Chondrocyte (in vitro differentiated cells): ENCODE measurements around the gene NPLOC4. TPM values are rescaled to one million over a fixed set of nuclear protein-coding genes. Genes with fewer than 3 reads are reported as not detected.

Experiments used
- DNase-seq: peaks from one replicate; pipeline ENCODE4 v3.0.0; 2021; ENCODE audit warnings: mixed read lengths, low spot score
- H3K27ac Mint-ChIP-seq: one replicate; pipeline ENCODE4 v1.8.0; 2021; ENCODE audit warnings: mild to moderate bottlenecking, moderate library complexity, mixed read lengths; ENCODE audit not compliant: unreplicated experiment
- H3K27me3 Mint-ChIP-seq: 2 replicates; pipeline ENCODE4 v1.8.0; 2021; ENCODE audit warnings: low read depth, mixed read lengths
- H3K36me3 Mint-ChIP-seq: 2 replicates; pipeline ENCODE4 v1.8.0; 2021; ENCODE audit warnings: low read depth, mixed read lengths
- H3K4me1 Mint-ChIP-seq: 2 replicates; pipeline ENCODE4 v1.8.0; 2021; ENCODE audit warnings: low read depth, mild to moderate bottlenecking, mixed read lengths
- H3K4me3 Mint-ChIP-seq: one replicate; pipeline ENCODE4 v1.8.0; 2021; ENCODE audit warnings: mild to moderate bottlenecking, moderate library complexity, mixed read lengths; ENCODE audit not compliant: unreplicated experiment
- H3K9me3 Mint-ChIP-seq: 2 replicates; pipeline ENCODE4 v1.8.0; 2021; ENCODE audit warnings: low read depth, mixed read lengths
- total RNA-seq: library from RNA; stranded (reverse); gene quantifications from 3 replicates; pipeline ENCODE4 v1.2.1, GENCODE V29; 2021
- TF ChIP-seq, protein P1 (sequence below): fragments of 200-600 bp; sonication (generic); IDR thresholded peaks from 2 replicates; pipeline ENCODE4 v1.5.0; 2021; ENCODE audit warnings: antibody characterized with exemption, mild to moderate bottlenecking, moderate library complexity

Gene NPLOC4
- total RNA-seq, 1 donor from 2014 or later = 110 TPM

DNA sequence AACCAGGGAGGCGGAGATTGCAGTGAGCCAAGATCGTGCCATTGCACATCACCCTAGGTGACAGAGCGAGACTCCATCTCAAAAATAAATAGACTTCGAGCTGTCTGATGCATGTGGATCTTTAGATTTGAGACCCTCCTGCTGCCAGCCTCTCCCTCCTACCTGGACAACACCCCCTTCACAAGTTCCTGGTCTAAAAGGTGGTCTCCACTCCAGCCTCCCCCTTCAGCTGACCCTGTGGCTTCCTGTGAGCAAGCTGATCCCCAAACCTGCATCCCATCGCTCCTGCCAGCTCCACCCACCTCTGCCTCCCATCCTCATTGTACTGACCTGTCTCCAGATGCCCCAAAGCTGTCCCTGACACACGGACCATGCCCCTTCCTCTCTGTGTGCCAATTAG, 57.6 kb downstream of the NPLOC4 start:
- peaks cover 24% of the 10 kb centered on the region for H3K36me3 Mint-ChIP-seq
- no peak for DNase-seq
- H3K9me3 Mint-ChIP-seq = no peaks in the 10 kb centered on the region
- TF ChIP-seq, protein P1, sequence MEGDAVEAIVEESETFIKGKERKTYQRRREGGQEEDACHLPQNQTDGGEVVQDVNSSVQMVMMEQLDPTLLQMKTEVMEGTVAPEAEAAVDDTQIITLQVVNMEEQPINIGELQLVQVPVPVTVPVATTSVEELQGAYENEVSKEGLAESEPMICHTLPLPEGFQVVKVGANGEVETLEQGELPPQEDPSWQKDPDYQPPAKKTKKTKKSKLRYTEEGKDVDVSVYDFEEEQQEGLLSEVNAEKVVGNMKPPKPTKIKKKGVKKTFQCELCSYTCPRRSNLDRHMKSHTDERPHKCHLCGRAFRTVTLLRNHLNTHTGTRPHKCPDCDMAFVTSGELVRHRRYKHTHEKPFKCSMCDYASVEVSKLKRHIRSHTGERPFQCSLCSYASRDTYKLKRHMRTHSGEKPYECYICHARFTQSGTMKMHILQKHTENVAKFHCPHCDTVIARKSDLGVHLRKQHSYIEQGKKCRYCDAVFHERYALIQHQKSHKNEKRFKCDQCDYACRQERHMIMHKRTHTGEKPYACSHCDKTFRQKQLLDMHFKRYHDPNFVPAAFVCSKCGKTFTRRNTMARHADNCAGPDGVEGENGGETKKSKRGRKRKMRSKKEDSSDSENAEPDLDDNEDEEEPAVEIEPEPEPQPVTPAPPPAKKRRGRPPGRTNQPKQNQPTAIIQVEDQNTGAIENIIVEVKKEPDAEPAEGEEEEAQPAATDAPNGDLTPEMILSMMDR = no peak
- peak overlapping the region; percentile 7 for H3K4me3 Mint-ChIP-seq
- peak overlapping the region; percentile 86 for H3K27ac Mint-ChIP-seq
- H3K27me3 Mint-ChIP-seq = no peaks in the 10 kb centered on the region
- H3K4me1 Mint-ChIP-seq = peaks cover 87% of the 10 kb centered on the region

- Mint-ChIP-seq H3K36me3 (peaks cover 30% of the 10 kb centered on the region), H3K27me3 (no peaks in the 10 kb centered on the region), H3K27ac (peak overlapping the region; percentile 96), H3K4me3 (no peak overlapping the region), H3K4me1 (peaks cover 86% of the 10 kb centered on the region), H3K9me3 (no peaks in the 10 kb centered on the region)
- DNase-seq = no peak
- TF ChIP-seq, protein P1 = no peak
These were observed 58.2 kb downstream of the NPLOC4 start for GRCh38 chr17:81578561-81579225.

DNA sequence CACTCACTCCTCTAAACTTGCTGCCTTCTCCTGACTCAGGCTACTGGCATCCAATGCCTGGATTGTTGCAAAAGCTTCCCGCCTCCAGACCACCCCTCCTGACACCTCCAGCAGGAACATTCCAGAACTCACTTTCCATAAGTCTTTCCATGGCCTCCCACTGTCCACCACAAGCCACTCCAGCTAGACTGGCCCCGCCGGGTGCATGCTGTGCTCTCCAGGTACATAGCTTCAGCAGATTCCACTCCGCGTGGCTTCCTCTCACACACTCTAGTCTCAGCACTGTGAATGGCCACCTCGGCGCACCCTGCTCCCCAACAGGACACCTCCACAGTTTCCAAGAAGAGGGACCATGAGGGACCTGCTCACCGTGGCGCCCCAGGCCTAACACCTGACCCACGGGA, 58.9 kb downstream of the NPLOC4 start:
- no peak for DNase-seq
- TF ChIP-seq, protein P1 = no peak
- H3K4me1 Mint-ChIP-seq = peaks cover 86% of the 10 kb centered on the region
- H3K4me3 Mint-ChIP-seq = peak overlapping the region; percentile 7
- H3K27me3 Mint-ChIP-seq = no peaks in the 10 kb centered on the region
- H3K36me3 Mint-ChIP-seq = peaks cover 30% of the 10 kb centered on the region
- H3K9me3 Mint-ChIP-seq = no peaks in the 10 kb centered on the region
- H3K27ac Mint-ChIP-seq = peak overlapping the region; percentile 96

- no peaks in the 10 kb centered on the region for H3K9me3 Mint-ChIP-seq
- H3K27ac Mint-ChIP-seq = peak overlapping the region; percentile 96
- peaks cover 86% of the 10 kb centered on the region for H3K4me1 Mint-ChIP-seq
- H3K4me3 Mint-ChIP-seq = peak overlapping the region; percentile 37
- no peaks in the 10 kb centered on the region for H3K27me3 Mint-ChIP-seq
- TF ChIP-seq, protein P1 = no peak
- no peak for DNase-seq
- H3K36me3 Mint-ChIP-seq = peaks cover 34% of the 10 kb centered on the region
These were observed 59.5 kb downstream of the NPLOC4 start for GRCh38 chr17:81577278-81578000.

GRCh38 chr17:81576621-81577277, 60.2 kb downstream of the NPLOC4 start:
- TF ChIP-seq, protein P1 = peak; percentile 33
- peaks cover 81% of the 10 kb centered on the region for H3K4me1 Mint-ChIP-seq
- peak overlapping the region; percentile 96 for H3K27ac Mint-ChIP-seq
- H3K36me3 Mint-ChIP-seq = peaks cover 36% of the 10 kb centered on the region
- no peaks in the 10 kb centered on the region for H3K27me3 Mint-ChIP-seq
- H3K9me3 Mint-ChIP-seq = no peaks in the 10 kb centered on the region
- DNase-seq = no peak
- H3K4me3 Mint-ChIP-seq = peak overlapping the region; percentile 37
